K562 (cell line): ENCODE measurements around the gene CAPZA1. TPM values are rescaled to one million over a fixed set of nuclear protein-coding genes. Genes with fewer than 3 reads are reported as not detected.
A peak's percentile ranks its signal among the peaks of the same experiment; 100 is the strongest.

ENCODE experiments used
- BCLAF1 ChIP-seq, 2 experiments: fragments of 450-650 bp in 1 of 2; IDR thresholded peaks; 2 replicates each; pipeline ENCODE4 v1.6.1; 2011 to 2017; ENCODE audit warnings: low read depth in 2 of 2, antibody characterized with exemption in 1 of 2, borderline replicate concordance in 1 of 2, low read length in 1 of 2, mild to moderate bottlenecking in 1 of 2, mixed read lengths in 1 of 2; ENCODE audit not compliant: control insufficient read depth in 1 of 2
- CEBPB ChIP-seq: fragments of 450-650 bp; IDR thresholded peaks from 2 replicates; pipeline ENCODE4 v1.6.1; 2016; ENCODE audit warnings: missing genetic modification characterization, missing compliant biosample characterization
- E4F1 ChIP-seq: fragments of 250-450 bp; sonication (Bioruptor Pico); IDR thresholded peaks from 2 replicates; pipeline ENCODE4 v1.5.0; 2021; ENCODE audit warnings: mild to moderate bottlenecking, borderline replicate concordance
- GABPB1 ChIP-seq: sonication (generic); formaldehyde crosslinking; IDR thresholded peaks from 2 replicates; pipeline ENCODE4 v1.8.0; 2022; ENCODE audit warnings: mild to moderate bottlenecking, missing genetic modification reagents
- GTF2E2 ChIP-seq: fragments of 200-800 bp; sonication (Bioruptor generic); IDR thresholded peaks from 2 replicates; pipeline ENCODE4 v1.6.1; 2016; ENCODE audit warnings: missing genetic modification characterization, missing compliant biosample characterization
- JUNB ChIP-seq: fragments of 450-650 bp; formaldehyde crosslinking; conservative IDR thresholded peaks from 2 replicates; pipeline ENCODE4 v1.4.0; 2020; ENCODE audit warnings: mild to moderate bottlenecking
- KDM1A ChIP-seq, 2 experiments: fragments of 450-650 bp; IDR thresholded peaks; 2 replicates each; pipeline ENCODE4 v1.6.1; 2016; ENCODE audit warnings: mild to moderate bottlenecking in 2 of 2
- NBN ChIP-seq: fragments of 450-650 bp; IDR thresholded peaks from 2 replicates; pipeline ENCODE4 v1.6.1; 2016; ENCODE audit warnings: low read depth, mild to moderate bottlenecking
- NONO ChIP-seq, 2 experiments: fragments of 200-400 bp in 1 of 2; fragments of 450-650 bp in 1 of 2; formaldehyde crosslinking in 1 of 2; IDR thresholded peaks; 2 replicates each; pipeline ENCODE4 v1.6.1; 2017; ENCODE audit warnings: low read depth in 2 of 2, mild to moderate bottlenecking in 2 of 2, moderate library complexity in 2 of 2, low read length in 1 of 2
- PRPF4 ChIP-seq: fragments of 200-400 bp; formaldehyde crosslinking; IDR thresholded peaks from one replicate; pipeline ENCODE4 v1.6.1; 2017; ENCODE audit warnings: low read length, low read depth, mild to moderate bottlenecking; ENCODE audit not compliant: insufficient read depth, poor library complexity, severe bottlenecking
- RFX1 ChIP-seq: fragments of 450-650 bp; IDR thresholded peaks from 2 replicates; pipeline ENCODE4 v1.6.1; 2016; ENCODE audit warnings: mild to moderate bottlenecking, moderate library complexity
- SAP30 ChIP-seq: fragments of 200-600 bp; sonication (generic); IDR thresholded peaks from 2 replicates; pipeline ENCODE4 v1.6.1; 2012; ENCODE audit warnings: borderline replicate concordance, low read depth, mild to moderate bottlenecking, moderate library complexity, low read length, control low read depth, inconsistent platforms; ENCODE audit not compliant: insufficient read depth, poor library complexity, severe bottlenecking
- SPI1 ChIP-seq: IDR thresholded peaks from 2 replicates; pipeline ENCODE4 v1.6.1; 2011; ENCODE audit warnings: low read depth, low read length, control low read depth, borderline replicate concordance
- ZNF224 ChIP-seq: sonication (generic); formaldehyde crosslinking; IDR thresholded peaks from 2 replicates; pipeline ENCODE4 v1.8.0; 2022; ENCODE audit warnings: mild to moderate bottlenecking, missing genetic modification reagents
- ZNF644 ChIP-seq: fragments of 200-800 bp; sonication (Bioruptor generic); IDR thresholded peaks from 2 replicates; pipeline ENCODE4 v1.6.1; 2016; ENCODE audit warnings: low read depth, missing genetic modification characterization, missing compliant biosample characterization
- ZNF707 ChIP-seq: fragments of 250-450 bp; sonication (Bioruptor Pico); conservative IDR thresholded peaks from 2 replicates; pipeline ENCODE4 v1.8.0; 2022; ENCODE audit warnings: inconsistent platforms, mild to moderate bottlenecking, moderate library complexity
- ZNF830 ChIP-seq: fragments of 250-450 bp; sonication (Bioruptor Pico); IDR thresholded peaks from 2 replicates; pipeline ENCODE4 v1.5.0; 2021; ENCODE audit warnings: mild to moderate bottlenecking
- polyA plus RNA-seq, 8 experiments: library from polyadenylated mRNA; depleted of rRNA in 4 of 8; stranded (reverse) in 5 of 8; unstranded in 3 of 8; fragments of >200 nt; fragmentation: Nextera tagmentation in 2 of 8; fragmentation: Illumina TruSeq in 1 of 8; extraction: Ambion mirVana in 2 of 8; extraction: Trizol in 1 of 8; gene quantifications; 2 replicates each; pipeline versions ENCODE4 v1.2.1 to v1.2.3, GENCODE V29; 2011 to 2014; ENCODE audit warnings: inconsistent platforms in 1 of 8, missing spikeins in 1 of 8
- total RNA-seq, 7 experiments: library from RNA; depleted of rRNA in 6 of 7; stranded (reverse); fragments of >200 nt in 6 of 7; fragmentation: Illumina TruSeq in 2 of 7; extraction: Trizol in 2 of 7; gene quantifications; 2 replicates each; pipeline versions ENCODE4 v1.2.1 to v1.2.3, GENCODE V29; 2011 to 2021; ENCODE audit warnings: low replicate concordance in 1 of 7
- TF ChIP-seq, protein P1 (sequence below), 3 experiments: IDR thresholded peaks in 2 of 3; conservative IDR thresholded peaks in 1 of 3; 2 replicates each; pipeline ENCODE4 v1.5.1; 2011 to 2012; ENCODE audit warnings: low read length in 3 of 3, mild to moderate bottlenecking in 3 of 3, control low read depth in 2 of 3, improper control_type of control experiment in 1 of 3, inconsistent platforms in 1 of 3, low read depth in 1 of 3, mixed read lengths in 1 of 3, moderate library complexity in 1 of 3; ENCODE audit not compliant: insufficient read depth in 2 of 3

Gene CAPZA1
- total and polyA plus RNA-seq, 9 of the 15 experiments (the other 6 are each of a cell fraction or from before 2014, with no cell fraction given) = 237 to 1,020 (median 306) TPM

DNA sequence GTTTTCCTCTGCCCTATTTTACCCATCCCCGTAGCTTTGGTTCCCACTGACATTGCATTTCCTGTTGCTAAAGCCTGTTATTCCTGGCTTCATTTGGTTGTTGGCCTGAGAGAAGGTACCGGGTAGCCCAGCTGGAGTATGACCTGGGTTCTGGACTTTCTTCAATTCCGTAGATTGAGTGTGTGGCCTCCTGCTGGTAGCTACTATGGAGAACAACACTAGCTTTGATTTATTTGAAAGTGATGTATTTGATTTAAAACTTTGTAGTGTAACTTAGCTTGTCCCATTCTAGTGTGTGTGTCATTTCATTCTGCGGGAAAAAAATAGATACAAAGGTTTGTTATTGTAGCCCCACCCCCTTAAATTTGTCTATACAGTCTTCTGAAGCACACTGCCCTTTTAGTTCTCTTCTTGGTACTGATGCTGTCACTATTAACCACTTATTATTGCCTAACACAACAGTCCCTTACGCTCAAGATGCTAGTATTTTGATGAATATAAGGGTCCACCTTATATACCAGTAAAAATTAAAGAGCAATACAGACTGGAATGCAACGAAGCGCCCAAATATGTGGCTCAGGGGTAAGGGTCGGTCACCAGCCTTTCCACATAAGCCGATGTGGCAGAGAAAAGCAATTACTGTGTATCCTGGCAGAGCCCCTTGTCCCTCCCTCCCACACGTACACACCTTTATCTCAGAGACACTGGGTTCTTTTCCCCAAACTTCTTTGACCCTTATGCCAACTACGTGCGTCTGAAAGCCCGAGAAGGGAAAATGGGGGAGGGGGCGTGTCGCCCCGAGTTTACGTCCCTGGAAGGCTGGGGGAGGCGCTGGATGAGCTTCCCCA is 54.2 kb downstream of the CAPZA1 start (continued):
- TF ChIP-seq E4F1 (CRISPR knock-in tag) (no peak; the same call in 1 of the 2 replicates), ZNF644 (no peak), NBN (no peak), ZNF224 (no peak), CEBPB (tag) (peak; percentile 71), GABPB1 (CRISPR knock-in tag) (no peak), ZNF707 (CRISPR knock-in tag) (no peak), JUNB (CRISPR knock-in tag) (no peak), BCLAF1 (IDR thresholded peaks at IDR 0.05; ENCODE audit: borderline replicate concordance in 1 of 2, control insufficient read depth in 1 of 2, low read depth in 2 of 2, low read length in 1 of 2) (0 out of 4 replicates have a peak, but pooled peaks of 1 of the 2 experiments have one; percentile 11), GTF2E2 (tag) (0 out of 2 replicates have a peak, but pooled peaks have one; percentile 3), SPI1 (no peak), KDM1A (IDR thresholded peaks at IDR 0.05) (peak; percentile 98), ZNF830 (CRISPR knock-in tag) (peak; percentile 89; the same call in 1 of the 2 replicates), NONO (IDR thresholded peaks at IDR 0.05; ENCODE audit: low read depth in 2 of 2, low read length in 1 of 2) (0 out of 4 replicates have a peak, but pooled peaks of 1 of the 2 experiments have one; percentile 56), SAP30 (no peak), PRPF4 (no peak), RFX1 (no peak)
- TF ChIP-seq, protein P1, sequence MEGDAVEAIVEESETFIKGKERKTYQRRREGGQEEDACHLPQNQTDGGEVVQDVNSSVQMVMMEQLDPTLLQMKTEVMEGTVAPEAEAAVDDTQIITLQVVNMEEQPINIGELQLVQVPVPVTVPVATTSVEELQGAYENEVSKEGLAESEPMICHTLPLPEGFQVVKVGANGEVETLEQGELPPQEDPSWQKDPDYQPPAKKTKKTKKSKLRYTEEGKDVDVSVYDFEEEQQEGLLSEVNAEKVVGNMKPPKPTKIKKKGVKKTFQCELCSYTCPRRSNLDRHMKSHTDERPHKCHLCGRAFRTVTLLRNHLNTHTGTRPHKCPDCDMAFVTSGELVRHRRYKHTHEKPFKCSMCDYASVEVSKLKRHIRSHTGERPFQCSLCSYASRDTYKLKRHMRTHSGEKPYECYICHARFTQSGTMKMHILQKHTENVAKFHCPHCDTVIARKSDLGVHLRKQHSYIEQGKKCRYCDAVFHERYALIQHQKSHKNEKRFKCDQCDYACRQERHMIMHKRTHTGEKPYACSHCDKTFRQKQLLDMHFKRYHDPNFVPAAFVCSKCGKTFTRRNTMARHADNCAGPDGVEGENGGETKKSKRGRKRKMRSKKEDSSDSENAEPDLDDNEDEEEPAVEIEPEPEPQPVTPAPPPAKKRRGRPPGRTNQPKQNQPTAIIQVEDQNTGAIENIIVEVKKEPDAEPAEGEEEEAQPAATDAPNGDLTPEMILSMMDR (IDR thresholded peaks at IDR 0.05 in 2 of 3, conservative IDR thresholded peaks at IDR 0.05 in 1 of 3; ENCODE audit: insufficient read depth in 2 of 3, low read depth in 1 of 3, low read length in 3 of 3) = peak; percentile 53 to 62 (median 57)
